ENCODE measurements around the gene ADAM22. TPM values are rescaled to one million over a fixed set of nuclear protein-coding genes. Genes with fewer than 3 reads are reported as not detected.
A peak's percentile ranks its signal among the peaks of the same experiment; 100 is the strongest.

Gene ADAM22
- total and polyA plus RNA-seq, 2 experiments from 2014 or later = 1.6 to 9.8 TPM

- Histone ChIP-seq H4K20me1 (ENCODE audit: insufficient read depth, poor library complexity, severe bottlenecking) (no peaks in the 10 kb centered on the region), H3K4me1 (ENCODE audit: insufficient read depth) (no peaks in the 10 kb centered on the region), H3K4me2 (no peak overlapping the region), H3K27ac (no peak overlapping the region), H2AFZ (no peak overlapping the region), H3K4me3 (no peak overlapping the region), H3K9me3 (ENCODE audit: low read depth) (no peaks in the 10 kb centered on the region), H3K79me2 (no peaks in the 10 kb centered on the region), H3K27me3 (no peaks in the 10 kb centered on the region), H3K9me2 (replicated peaks; ENCODE audit: insufficient read depth) (no peaks in the 10 kb centered on the region), H3K36me3 (replicated peaks; ENCODE audit: insufficient read depth, low read depth) (no peaks in the 10 kb centered on the region)
- WGBS (ENCODE audit: low lambda C conversion rate, missing lambda C conversion rate) = 88% methylated on average over 1 of the region's 1 CpG
- TF ChIP-seq EZH2 (IDR thresholded peaks at IDR 0.05; ENCODE audit: borderline replicate concordance) (no peak), CTCF (IDR thresholded peaks at IDR 0.05; ENCODE audit: poor library complexity) (no peak)
- DNase-seq (ENCODE audit: low spot score) = no peak
Observed at GRCh38 chr7:88018501-88018900, 84.5 kb downstream of the ADAM22 start.

GRCh38 chr7:88020953-88021665, 87.1 kb downstream of the ADAM22 start:
- H3K79me2 ChIP-seq = no peaks in the 10 kb centered on the region
- peaks cover 5% of the 10 kb centered on the region for H3K9me3 ChIP-seq (ENCODE audit: low read depth)
- DNase-seq (ENCODE audit: low spot score) = no peak
- TF ChIP-seq CTCF (IDR thresholded peaks at IDR 0.05; ENCODE audit: poor library complexity) = no peak
- TF ChIP-seq EZH2 (IDR thresholded peaks at IDR 0.05; ENCODE audit: borderline replicate concordance) = no peak
- TF ChIP-seq EZH2phosphoT487 (IDR thresholded peaks at IDR 0.05; ENCODE audit: low read depth, severe bottlenecking, unreplicated experiment) = no peak
- no peaks in the 10 kb centered on the region for H4K20me1 ChIP-seq (ENCODE audit: insufficient read depth, poor library complexity, severe bottlenecking)
- no peaks in the 10 kb centered on the region for H3K36me3 ChIP-seq (replicated peaks; ENCODE audit: insufficient read depth, low read depth)
- H3K9me2 ChIP-seq (replicated peaks; ENCODE audit: insufficient read depth) = no peaks in the 10 kb centered on the region
- H3K4me2 ChIP-seq = no peak overlapping the region
- no peaks in the 10 kb centered on the region for H3K27me3 ChIP-seq
- peak overlapping the region; percentile 39 for H3K27ac ChIP-seq
- H3K4me3 ChIP-seq = no peak overlapping the region
- no peaks in the 10 kb centered on the region for H3K4me1 ChIP-seq (ENCODE audit: insufficient read depth)
- H2AFZ ChIP-seq = no peak overlapping the region
- WGBS (ENCODE audit: low lambda C conversion rate, missing lambda C conversion rate) = 73% methylated on average over 2 of the region's 2 CpGs

- no peak overlapping the region for H3K27ac ChIP-seq
- H3K4me2 ChIP-seq = no peak overlapping the region
- H3K9me3 ChIP-seq (ENCODE audit: low read depth) = peaks cover 5% of the 10 kb centered on the region
- TF ChIP-seq EZH2phosphoT487 (IDR thresholded peaks at IDR 0.05; ENCODE audit: low read depth, severe bottlenecking, unreplicated experiment) (no peak), CTCF (IDR thresholded peaks at IDR 0.05; ENCODE audit: poor library complexity) (no peak), EZH2 (IDR thresholded peaks at IDR 0.05; ENCODE audit: borderline replicate concordance) (no peak)
- whole genome bisulfite sequencing (ENCODE audit: low lambda C conversion rate, missing lambda C conversion rate) = 97% methylated on average over 2 of the region's 2 CpGs
- H3K27me3 ChIP-seq = no peaks in the 10 kb centered on the region
- H3K4me3 ChIP-seq = no peak overlapping the region
- H3K4me1 ChIP-seq (ENCODE audit: insufficient read depth) = no peaks in the 10 kb centered on the region
- no peaks in the 10 kb centered on the region for H3K79me2 ChIP-seq
- no peaks in the 10 kb centered on the region for H4K20me1 ChIP-seq (ENCODE audit: insufficient read depth, poor library complexity, severe bottlenecking)
- no peaks in the 10 kb centered on the region for H3K36me3 ChIP-seq (replicated peaks; ENCODE audit: insufficient read depth, low read depth)
- no peaks in the 10 kb centered on the region for H3K9me2 ChIP-seq (replicated peaks; ENCODE audit: insufficient read depth)
- H2AFZ ChIP-seq = no peak overlapping the region
- no peak for DNase-seq (ENCODE audit: low spot score)
Observed at GRCh38 chr7:88027724-88028123, 93.7 kb downstream of the ADAM22 start.

Measured in hepatocyte (in vitro differentiated cells).